Measurements from ENCODE around the gene TMEM234. TPM values are rescaled to one million over a fixed set of nuclear protein-coding genes. Genes with fewer than 3 reads are reported as not detected.

TMEM234 gene
- total and polyA plus RNA-seq, 2 of the 4 experiments (the other 2 are of a cell fraction): 10.8 to 22.7 TPM

DNA sequence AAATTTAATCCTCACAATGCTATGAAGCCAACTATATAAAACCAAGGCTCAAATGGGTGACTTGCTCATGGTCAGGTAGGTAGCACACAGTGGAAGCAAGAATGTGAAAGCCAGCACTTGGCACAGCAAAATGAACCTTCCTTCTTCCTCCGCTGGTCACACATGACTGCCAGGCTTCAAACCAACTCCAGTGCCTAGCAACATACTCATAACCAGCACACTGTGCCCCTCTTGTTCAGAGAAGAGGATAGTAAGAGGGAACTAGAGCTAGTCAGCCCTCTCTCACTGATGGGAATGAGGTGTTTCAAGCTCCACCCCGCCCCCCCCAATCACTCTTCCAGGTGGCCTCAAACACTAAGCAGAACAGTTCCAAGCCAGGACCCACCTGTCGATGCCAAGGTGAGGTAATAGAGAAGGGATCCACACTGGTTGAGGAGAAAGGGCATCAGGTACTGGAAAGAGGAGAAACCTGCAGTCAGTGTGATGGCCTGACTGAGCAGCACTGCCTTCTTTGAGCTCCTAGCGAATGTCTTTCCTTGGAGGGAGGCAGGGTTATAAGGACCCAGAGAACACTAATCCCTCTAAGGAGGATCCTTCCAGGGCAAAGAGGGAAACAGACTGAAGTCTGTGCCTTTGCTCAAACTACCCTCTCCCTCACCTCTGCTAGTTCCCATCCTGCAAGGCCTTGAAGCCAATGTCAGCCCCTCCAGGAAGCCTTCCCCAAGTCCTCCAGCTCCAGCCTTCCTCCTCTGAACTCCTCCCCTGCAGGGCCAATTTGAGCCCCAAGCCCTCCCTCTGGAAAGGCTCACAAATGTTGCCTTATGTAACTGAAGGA is 1.2 kb downstream of the TMEM234 start:
- Histone ChIP-seq H3K18ac (ENCODE audit: low read depth, low read length) (no peak overlapping the region), H2BK5ac (ENCODE audit: low read depth, low read length, poor library complexity, severe bottlenecking) (no peak overlapping the region), H2AK9ac (replicated peaks; ENCODE audit: low read depth, low read length, poor library complexity) (peak overlapping the region; percentile 83), H3K9me1 (ENCODE audit: insufficient read depth, low read length) (peaks cover 13% of the 10 kb centered on the region), H3K4ac (ENCODE audit: low read depth, low read length) (peak overlapping the region; percentile 89), H2BK20ac (ENCODE audit: low read depth, low read length) (no peak overlapping the region), H3K4me1 (ENCODE audit: control insufficient read depth, insufficient read depth, low read length) (peaks cover 12% of the 10 kb centered on the region), H4K20me1 (ENCODE audit: insufficient read depth, low read length) (0 out of 2 replicates have a peak, but pooled peaks cover under 1% of the 10 kb centered on the region), H3K56ac (ENCODE audit: extremely low read depth, insufficient read depth, low read length) (no peak overlapping the region), H4K8ac (ENCODE audit: low read depth in 2 of 2, low read length in 2 of 2) (peak overlapping the region; percentile 80 to 98; a peak in 3 of 4 replicates), H3K27ac (ENCODE audit: insufficient read depth, low read length) (peak overlapping the region; percentile 39), H3K14ac (replicated peaks; ENCODE audit: low read depth, low read length) (peak overlapping the region; percentile 77; the same call in 1 of the 2 replicates), H3K23ac (ENCODE audit: low read depth, low read length) (peak overlapping the region; percentile 69; the same call in 1 of the 2 replicates), H3K9ac (ENCODE audit: low read depth, low read length) (peak overlapping the region; percentile 86), H3K4me3 (ENCODE audit: insufficient read depth, low read depth, low read length) (peak overlapping the region; percentile 84), H3K79me1 (ENCODE audit: low read depth in 1 of 2, low read length in 2 of 2) (peaks cover 34 to 56% of the 10 kb centered on the region in 2 experiments), H2BK15ac (ENCODE audit: low read depth, low read length) (no peak overlapping the region), H2AFZ (replicated peaks; ENCODE audit: low read length, poor library complexity) (no peak overlapping the region), H3K27me3 (ENCODE audit: control insufficient read depth, insufficient read depth, low read length) (no peaks in the 10 kb centered on the region), H3K4me2 (ENCODE audit: low read depth, low read length) (peak overlapping the region; percentile 92), H2BK120ac (ENCODE audit: low read depth, low read length) (no peak overlapping the region), H4K91ac (ENCODE audit: insufficient read depth, low read depth, low read length) (0 out of 2 replicates have a peak overlapping the region, but pooled peaks have one; percentile 45), H4K5ac (ENCODE audit: low read depth, low read length) (peak overlapping the region; percentile 50), H2AK5ac (ENCODE audit: low read depth, low read length) (peak overlapping the region; percentile 1; the same call in 1 of the 2 replicates), H3K36me3 (ENCODE audit: control insufficient read depth, insufficient read depth, low read length) (peaks cover 36% of the 10 kb centered on the region), H3K9me3 (ENCODE audit: control insufficient read depth, insufficient read depth, low read length) (no peaks in the 10 kb centered on the region)
- ATAC-seq (ENCODE audit: low read depth): no peak
- DNase-seq: no peak
- no CpG with 5 or more reads among the region's 4 CpGs for WGBS, 2 experiments (ENCODE audit: extremely low coverage in 2 of 2, insufficient read length in 1 of 2)
- ChIA-PET POLR2A (ENCODE audit: unreplicated experiment) (no interaction called here), CTCF (interaction anchor here (1.4 kb wide), 1 partner anchor 20 kb away, joined by 5 read pairs; no protein-coding TSS in a partner anchor)
- in situ Hi-C loops (cut with MboI; ENCODE audit: low sequenced_read_pairs): no loop called here
- no TSS peak for BruUV-seq (replicated peaks)
- intact Hi-C loops (cut with micrococcal nuclease): loop anchor here (5.0 kb wide), 1 partner anchor 71 kb away; the partner anchor contains the start of gene HDAC1
- dilution Hi-C loops (cut with HindIII; ENCODE audit: low sequenced_read_pairs, unreplicated experiment): no loop called here
- no peak for TF ChIP-seq SMC3 (IDR thresholded peaks at IDR 0.05; ENCODE audit: low read depth, low read length)
- TF ChIP-seq ELK1 (IDR thresholded peaks at IDR 0.05; ENCODE audit: borderline replicate concordance, low read depth, low read length): no peak
- no peak for TF ChIP-seq MAZ (IDR thresholded peaks at IDR 0.05; ENCODE audit: borderline replicate concordance, low read depth, low read length)
- no peak for TF ChIP-seq RFX5 (IDR thresholded peaks at IDR 0.05; ENCODE audit: low read depth, low read length)
- TF ChIP-seq RCOR1 (IDR thresholded peaks at IDR 0.05; ENCODE audit: insufficient replicate concordance, low read length): no peak
- no peak for TF ChIP-seq CEBPB (IDR thresholded peaks at IDR 0.05; ENCODE audit: low read depth, low read length)
- TF ChIP-seq NFE2L2 (IDR thresholded peaks at IDR 0.05; ENCODE audit: low read depth, low read length): no peak
